Activated CD8-positive, alpha-beta T cell treated with anti-CD3 and anti-CD28 coated beads, Interleukin-2, amount 10 ng/mL, durations not matched to agents 7 days and 5 days (primary cell): Measurements from ENCODE around the gene KLHL33. TPM values are rescaled to one million over a fixed set of nuclear protein-coding genes. Genes with fewer than 3 reads are reported as not detected.
"Not testable (repeated sequence)": the region's sequence is repeated elsewhere in the genome, so short reads cannot be mapped to it uniquely, and the experiment has no call there.

Source experiments
- ATAC-seq: fragments of 150-1000 bp; cut with Tn5 transposase; one replicate; pipeline ENCODE4 v1.10.0; 2021; ENCODE audit warnings: moderate library complexity
- CTCF ChIA-PET: fragments of 350-600 bp; sonication (Branson Sonifier 250); formaldehyde crosslinking; loops from one replicate; lab custom pipeline; 2021; ENCODE audit warnings: antibody characterized with exemption; lab: Charles Lee
- POLR2A ChIA-PET: fragments of 350-600 bp; sonication (Branson Sonifier 250); formaldehyde crosslinking; loops from one replicate; lab custom pipeline; 2021; ENCODE audit warnings: antibody characterized with exemption; lab: Charles Lee
- DNase-seq: peaks from one replicate; pipeline ENCODE4 v3.0.0-alpha.2; 2020
- H3K27ac Mint-ChIP-seq: one replicate; pipeline ENCODE4 v1.8.0; 2021; ENCODE audit warnings: mild to moderate bottlenecking, mixed read lengths
- H3K27me3 Mint-ChIP-seq: one replicate; pipeline ENCODE4 v1.8.0; 2021; ENCODE audit warnings: low read depth, mixed read lengths
- H3K36me3 Mint-ChIP-seq: one replicate; pipeline ENCODE4 v1.8.0; 2021; ENCODE audit warnings: low read depth, mixed read lengths
- H3K4me1 Mint-ChIP-seq: one replicate; pipeline ENCODE4 v1.8.0; 2021; ENCODE audit warnings: low read depth, mixed read lengths
- H3K4me3 Mint-ChIP-seq: one replicate; pipeline ENCODE4 v1.8.0; 2021; ENCODE audit warnings: mild to moderate bottlenecking, mixed read lengths
- H3K9me3 Mint-ChIP-seq: one replicate; pipeline ENCODE4 v1.8.0; 2022; ENCODE audit warnings: mixed read lengths; ENCODE audit not compliant: insufficient read depth
- total RNA-seq, 2 experiments: library from RNA; stranded (reverse); gene quantifications; one replicate each; pipeline ENCODE4 v1.2.3, GENCODE V29; 2021

KLHL33 gene
- total RNA-seq, 2 experiments from 2014 or later, result 2.4 to 2.7 TPM

DNA sequence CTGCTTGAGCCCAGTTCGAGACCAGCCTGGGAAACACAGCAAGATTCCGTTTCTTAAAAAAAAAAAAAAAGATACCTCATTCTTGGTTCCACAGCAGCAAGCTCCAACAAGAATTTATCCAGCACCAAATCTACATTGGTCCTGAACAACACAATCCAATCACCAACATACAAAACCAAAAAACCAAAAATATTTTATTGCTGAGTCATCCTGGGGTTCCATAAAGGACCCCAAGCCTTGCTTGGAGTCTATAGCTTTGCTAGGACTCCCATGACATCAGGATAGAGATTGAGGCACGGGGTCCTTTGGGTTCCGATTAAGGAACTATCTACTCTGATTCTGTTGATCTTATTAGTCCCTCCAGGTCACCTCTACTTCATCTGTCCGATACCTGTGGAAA lies 10.9 kb upstream of the KLHL33 start:
- ATAC-seq (no peak), DNase-seq (no peak)
- peaks cover 45% of the 10 kb centered on the region for H3K36me3 Mint-ChIP-seq
- no peaks in the 10 kb centered on the region for H3K27me3 Mint-ChIP-seq
- H3K4me3 Mint-ChIP-seq, result no peak overlapping the region
- no peak overlapping the region for H3K27ac Mint-ChIP-seq
- POLR2A ChIA-PET, result interaction anchor here (1.0 kb wide), 1 partner anchor 17 kb away, joined by 3 read pairs; no protein-coding TSS in a partner anchor
- H3K4me1 Mint-ChIP-seq, result peaks cover 8% of the 10 kb centered on the region
- H3K9me3 Mint-ChIP-seq, result no peaks in the 10 kb centered on the region
- CTCF ChIA-PET, result no interaction called here

DNA sequence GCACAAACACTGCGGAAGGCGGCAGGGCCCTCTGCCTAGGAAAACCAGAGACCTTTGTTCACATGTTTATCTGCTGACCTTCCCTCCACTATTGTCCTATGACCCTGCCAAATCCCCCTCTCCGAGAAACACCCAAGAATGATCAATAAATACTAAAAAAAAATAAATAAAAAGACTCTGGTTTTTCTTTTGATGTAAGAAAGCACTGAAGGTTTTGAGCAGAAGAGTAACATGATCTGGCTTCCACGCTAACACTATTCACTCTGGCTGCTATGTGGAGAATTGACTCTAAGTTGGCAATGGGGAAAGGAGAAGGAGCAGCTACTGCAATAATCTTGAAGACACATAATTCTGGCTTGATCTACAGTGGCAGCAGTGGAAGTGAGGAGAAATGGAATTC lies 7.7 kb upstream of the KLHL33 start:
- CTCF ChIA-PET, ATAC-seq, H3K4me3 Mint-ChIP-seq, DNase-seq, H3K27ac Mint-ChIP-seq, H3K27me3 Mint-ChIP-seq, H3K9me3 Mint-ChIP-seq: not testable (repeated sequence)
- Mint-ChIP-seq H3K36me3 (peaks cover 27% of the 10 kb centered on the region), H3K4me1 (peaks cover 24% of the 10 kb centered on the region)
- POLR2A ChIA-PET, result interaction anchor here (2.1 kb wide), 1 partner anchor 12 kb away, joined by 8 read pairs; no protein-coding TSS in a partner anchor

DNA sequence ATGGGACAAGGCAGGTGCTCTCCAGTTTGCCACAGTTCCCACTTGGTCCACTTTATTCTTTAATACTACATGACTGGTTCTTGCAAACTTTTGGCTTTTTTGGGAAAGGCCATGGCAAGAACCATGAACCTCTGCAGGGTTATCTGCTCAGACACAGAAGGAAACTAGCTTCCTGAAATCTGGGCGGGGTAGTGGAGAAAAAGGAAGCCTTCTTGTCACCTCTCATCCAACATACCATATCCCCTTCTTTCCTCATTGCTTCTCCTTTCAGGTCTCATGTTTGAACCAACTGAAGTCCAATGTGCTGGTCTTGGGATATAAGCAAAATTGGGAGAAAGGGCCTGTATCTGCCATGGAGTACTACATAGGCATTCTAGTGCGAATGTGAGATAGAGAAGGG lies 5.5 kb upstream of the KLHL33 start:
- ATAC-seq (no peak), DNase-seq (no peak)
- POLR2A ChIA-PET, result interaction anchor here (0.9 to 2.9 kb wide), 4 partner anchors 12 to 98 kb away, joined by 3 to 15 read pairs (median 4); partner anchors contain the start of genes APEX1 and PARP2
- H3K4me1 Mint-ChIP-seq, result peaks cover 24% of the 10 kb centered on the region
- H3K27ac Mint-ChIP-seq, result peak overlapping the region; percentile 79
- H3K27me3 Mint-ChIP-seq, result no peaks in the 10 kb centered on the region
- H3K4me3 Mint-ChIP-seq, result no peak overlapping the region
- CTCF ChIA-PET, result interaction anchor here (0.8 to 2.6 kb wide), 3 partner anchors 13 to 168 kb away, joined by 4 to 13 read pairs (median 4); no protein-coding TSS in a partner anchor
- peaks cover 11% of the 10 kb centered on the region for H3K36me3 Mint-ChIP-seq
- no peaks in the 10 kb centered on the region for H3K9me3 Mint-ChIP-seq

DNA sequence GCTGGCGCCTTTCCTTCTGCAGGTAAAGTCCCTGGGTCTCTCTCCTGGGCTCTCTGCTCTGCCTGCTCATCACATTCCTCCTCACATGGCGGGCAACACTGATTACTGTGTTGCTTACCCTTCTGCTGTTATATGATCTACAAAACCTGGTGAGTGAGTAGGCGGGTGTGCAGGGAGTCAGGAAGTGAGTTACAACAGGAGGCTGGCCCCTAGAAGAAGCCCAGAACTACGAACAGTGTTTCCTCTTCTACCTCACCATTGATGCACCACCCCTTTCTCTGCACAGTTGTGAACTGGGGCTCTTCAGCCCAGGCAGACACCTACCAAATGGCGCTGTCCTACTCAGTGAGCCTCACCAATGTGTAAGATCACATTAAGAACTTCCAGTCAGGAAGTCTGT lies 4.9 kb upstream of the KLHL33 start:
- peak overlapping the region; percentile 79 for H3K27ac Mint-ChIP-seq
- CTCF ChIA-PET, result interaction anchor here (0.9 to 2.6 kb wide), 4 partner anchors 11 to 169 kb away, joined by 3 to 13 read pairs (median 4); no protein-coding TSS in a partner anchor
- DNase-seq, result peak; percentile 60
- POLR2A ChIA-PET, result interaction anchor here (0.6 to 2.9 kb wide), 4 partner anchors 9 to 98 kb away, joined by 3 to 15 read pairs (median 4); partner anchors contain the start of gene PARP2
- ATAC-seq, result peak; percentile 95
- H3K4me3 Mint-ChIP-seq, result peak overlapping the region; percentile 45
- H3K27me3 Mint-ChIP-seq, result no peaks in the 10 kb centered on the region
- H3K36me3 Mint-ChIP-seq, result peaks cover 11% of the 10 kb centered on the region
- no peaks in the 10 kb centered on the region for H3K9me3 Mint-ChIP-seq
- peaks cover 24% of the 10 kb centered on the region for H3K4me1 Mint-ChIP-seq

DNA sequence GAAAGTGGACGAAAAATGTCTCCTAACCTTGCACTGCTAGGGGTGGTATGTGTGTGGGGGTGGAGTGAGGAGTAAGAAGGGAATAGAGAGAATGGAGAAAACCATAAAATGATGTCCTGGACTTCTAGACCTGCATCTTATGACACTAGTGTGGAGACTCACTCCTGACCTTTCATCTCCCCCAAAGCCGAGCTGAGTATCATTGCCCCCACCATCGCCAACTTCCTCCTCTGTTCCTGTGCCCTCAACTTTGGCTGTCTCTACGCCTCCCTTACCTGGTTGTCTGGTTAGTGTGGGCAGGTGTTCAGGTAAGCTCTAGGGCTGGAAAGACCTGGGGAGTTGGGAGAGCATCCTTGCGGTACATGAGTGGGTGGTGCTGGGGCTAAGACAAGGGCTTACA lies 4.5 kb upstream of the KLHL33 start:
- DNase-seq (no peak), ATAC-seq (no peak)
- Mint-ChIP-seq H3K4me3 (peak overlapping the region; percentile 45), H3K9me3 (no peaks in the 10 kb centered on the region), H3K36me3 (peaks cover 11% of the 10 kb centered on the region), H3K27ac (peak overlapping the region; percentile 79), H3K4me1 (peaks cover 24% of the 10 kb centered on the region), H3K27me3 (no peaks in the 10 kb centered on the region)
- ChIA-PET POLR2A (interaction anchor here (0.6 to 2.9 kb wide), 4 partner anchors 8 to 97 kb away, joined by 3 to 15 read pairs (median 4); partner anchors contain the start of gene PARP2), CTCF (interaction anchor here (0.9 to 2.6 kb wide), 4 partner anchors 11 to 169 kb away, joined by 3 to 13 read pairs (median 4); no protein-coding TSS in a partner anchor)

DNA sequence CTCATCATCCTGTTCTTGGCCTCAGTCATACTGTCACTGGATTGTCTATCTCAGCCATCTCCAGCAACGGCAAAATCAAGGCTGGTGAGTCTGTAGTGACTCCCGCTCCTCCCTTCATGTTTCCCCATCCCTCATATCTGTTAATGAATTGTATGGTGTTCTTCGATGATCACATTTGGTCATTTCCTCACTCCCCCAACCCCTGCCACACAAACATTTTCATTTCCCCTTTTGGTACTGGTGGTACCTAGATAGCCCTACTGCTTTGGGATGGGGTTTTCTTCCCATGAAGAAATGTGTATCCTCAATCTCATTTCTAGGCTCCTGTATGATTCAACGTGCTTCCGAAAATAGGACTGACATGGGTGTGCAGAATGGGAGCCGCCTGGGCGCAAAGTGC lies 2.7 kb upstream of the KLHL33 start:
- DNase-seq, result no peak
- no peaks in the 10 kb centered on the region for H3K27me3 Mint-ChIP-seq
- no peak overlapping the region for H3K4me3 Mint-ChIP-seq
- no peak for ATAC-seq
- peaks cover 11% of the 10 kb centered on the region for H3K36me3 Mint-ChIP-seq
- ChIA-PET POLR2A (interaction anchor here (1.0 kb wide), 1 partner anchor 10 kb away, joined by 4 read pairs; no protein-coding TSS in a partner anchor), CTCF (no interaction called here)
- H3K27ac Mint-ChIP-seq, result no peak overlapping the region
- peaks cover 24% of the 10 kb centered on the region for H3K4me1 Mint-ChIP-seq
- H3K9me3 Mint-ChIP-seq, result no peaks in the 10 kb centered on the region

DNA sequence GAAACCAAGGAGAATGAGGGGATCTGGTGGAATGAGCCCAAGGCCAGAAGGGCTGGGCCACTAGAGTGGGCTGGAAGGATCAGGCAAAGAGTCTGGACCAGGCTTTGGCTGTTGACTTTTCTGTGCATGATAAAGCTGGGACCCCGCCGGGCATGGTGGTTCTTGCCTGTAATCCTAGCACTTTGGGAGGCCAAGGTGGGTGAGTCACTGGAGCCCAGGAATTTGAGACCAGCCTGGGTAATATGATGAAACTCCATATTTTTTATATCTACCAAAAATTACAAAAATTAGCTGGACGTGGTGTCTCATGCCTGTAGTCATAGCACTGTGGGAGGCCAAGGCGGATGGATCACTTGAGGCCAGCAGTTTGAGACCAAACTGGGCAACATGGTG lies 393 bp upstream of the KLHL33 start:
- H3K4me1 Mint-ChIP-seq, result peaks cover 14% of the 10 kb centered on the region
- no peak for ATAC-seq
- H3K27ac Mint-ChIP-seq, result no peak overlapping the region
- DNase-seq, result no peak
- H3K36me3 Mint-ChIP-seq, result no peaks in the 10 kb centered on the region
- CTCF ChIA-PET, result interaction anchor here (1.2 kb wide), 1 partner anchor 21 kb away, joined by 4 read pairs; no protein-coding TSS in a partner anchor
- H3K27me3 Mint-ChIP-seq, result no peaks in the 10 kb centered on the region
- no peaks in the 10 kb centered on the region for H3K9me3 Mint-ChIP-seq
- POLR2A ChIA-PET, result no interaction called here
- no peak overlapping the region for H3K4me3 Mint-ChIP-seq

DNA sequence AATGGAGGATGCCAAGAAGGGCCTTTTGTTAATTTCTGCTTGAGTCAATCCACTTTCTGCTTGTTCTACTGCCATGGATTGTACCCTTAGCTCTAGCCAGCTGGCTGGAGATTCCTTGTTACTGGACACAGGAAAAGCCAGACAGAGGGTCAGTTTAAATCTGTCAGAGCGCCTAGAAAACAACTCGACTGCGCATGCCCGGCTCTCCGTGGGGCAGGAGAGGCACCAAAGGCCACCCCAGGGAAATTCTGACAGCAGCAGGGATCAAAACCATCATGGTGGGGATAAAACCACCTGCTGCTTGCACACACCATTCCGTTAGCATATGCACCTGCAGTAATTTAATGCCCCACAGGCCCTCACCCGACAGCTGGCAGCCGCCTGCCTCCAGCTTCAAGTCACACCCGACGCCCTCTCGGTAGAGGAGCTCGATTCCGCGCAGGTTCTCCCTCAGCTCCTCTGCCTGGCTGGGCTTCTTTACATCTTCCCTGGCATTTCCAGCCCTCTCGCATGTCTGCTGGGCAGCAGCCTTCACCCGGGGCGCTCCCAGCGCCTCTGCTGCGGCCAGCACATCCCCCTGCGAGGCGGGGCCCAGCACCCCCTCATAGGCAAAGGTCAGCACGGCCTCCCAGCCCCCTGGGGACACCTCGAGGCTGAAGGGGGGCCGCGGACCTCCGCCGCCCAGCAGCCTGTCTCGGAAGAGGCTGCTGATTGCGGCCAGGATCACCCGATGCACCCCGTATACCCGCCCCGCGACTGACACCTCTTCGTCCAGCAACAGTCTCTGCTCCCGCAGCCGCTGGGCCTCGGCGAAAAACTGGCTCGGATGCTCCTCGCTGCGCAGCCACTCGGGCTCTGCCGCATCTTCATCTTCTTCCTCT lies 1.0 kb downstream of the KLHL33 start:
- no peak overlapping the region for H3K4me3 Mint-ChIP-seq
- H3K9me3 Mint-ChIP-seq, result no peaks in the 10 kb centered on the region
- no peak overlapping the region for H3K27ac Mint-ChIP-seq
- H3K36me3 Mint-ChIP-seq, result no peaks in the 10 kb centered on the region
- CTCF ChIA-PET, result no interaction called here
- peaks cover 8% of the 10 kb centered on the region for H3K4me1 Mint-ChIP-seq
- no peaks in the 10 kb centered on the region for H3K27me3 Mint-ChIP-seq
- ATAC-seq (no peak), DNase-seq (no peak)
- POLR2A ChIA-PET, result no interaction called here

DNA sequence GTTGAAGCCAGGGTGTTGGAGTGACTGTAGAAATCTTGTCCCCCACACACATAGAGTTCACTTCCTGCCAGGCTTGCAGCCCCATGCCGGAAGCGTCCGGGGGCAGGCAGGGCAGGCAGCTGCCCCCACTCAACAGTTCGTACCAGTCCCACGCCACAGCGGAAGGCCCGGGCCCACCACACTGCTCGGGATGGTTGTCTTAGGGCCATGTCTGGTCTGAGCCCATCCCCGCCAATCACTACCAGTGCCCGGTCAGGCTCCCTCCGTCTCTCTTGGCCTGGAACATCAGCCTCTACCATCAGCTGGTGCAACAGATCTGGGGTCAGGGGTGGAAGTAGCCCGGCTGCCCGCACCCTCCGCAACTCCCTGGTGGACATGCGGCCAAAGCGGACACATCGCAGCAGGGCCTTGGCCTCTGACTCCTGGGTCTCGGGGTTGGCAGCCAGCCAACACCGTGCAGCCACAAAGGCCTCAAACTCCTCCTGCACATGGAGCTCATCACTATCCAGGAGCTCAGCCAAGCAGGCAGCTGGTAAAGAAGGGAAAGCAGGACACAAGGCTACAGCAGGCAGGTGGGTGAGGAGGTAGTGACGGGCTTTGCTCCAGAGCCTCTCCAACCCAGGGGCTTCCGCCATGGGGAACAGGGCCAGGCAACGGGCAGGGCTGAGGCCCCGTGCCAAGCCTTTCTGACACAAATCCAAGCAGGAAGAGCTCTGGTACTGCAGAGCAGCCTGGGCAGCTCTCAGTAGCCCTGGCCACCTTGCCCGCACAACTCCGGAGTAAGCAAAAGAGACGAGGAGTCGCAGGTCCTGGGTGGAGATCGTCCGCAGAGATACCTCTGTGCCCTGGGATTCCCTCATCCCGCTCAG lies 5.9 kb downstream of the KLHL33 start:
- Mint-ChIP-seq H3K4me3 (peak overlapping the region; percentile 78), H3K27ac (peak overlapping the region; percentile 94), H3K9me3 (no peaks in the 10 kb centered on the region), H3K4me1 (peaks cover 42% of the 10 kb centered on the region), H3K27me3 (no peaks in the 10 kb centered on the region), H3K36me3 (peaks cover 9% of the 10 kb centered on the region)
- POLR2A ChIA-PET, result interaction anchor here (0.7 to 3.3 kb wide), 5 partner anchors 11 to 40 kb away, joined by 3 to 22 read pairs (median 10); partner anchors contain the start of genes PIP4P1, PNP and TEP1
- CTCF ChIA-PET, result interaction anchor here (0.8 to 3.8 kb wide), 5 partner anchors 11 to 33 kb away, joined by 3 to 24 read pairs (median 5); partner anchors contain the start of gene PIP4P1
- ATAC-seq (peak; percentile 51), DNase-seq (peak; percentile 43)

DNA sequence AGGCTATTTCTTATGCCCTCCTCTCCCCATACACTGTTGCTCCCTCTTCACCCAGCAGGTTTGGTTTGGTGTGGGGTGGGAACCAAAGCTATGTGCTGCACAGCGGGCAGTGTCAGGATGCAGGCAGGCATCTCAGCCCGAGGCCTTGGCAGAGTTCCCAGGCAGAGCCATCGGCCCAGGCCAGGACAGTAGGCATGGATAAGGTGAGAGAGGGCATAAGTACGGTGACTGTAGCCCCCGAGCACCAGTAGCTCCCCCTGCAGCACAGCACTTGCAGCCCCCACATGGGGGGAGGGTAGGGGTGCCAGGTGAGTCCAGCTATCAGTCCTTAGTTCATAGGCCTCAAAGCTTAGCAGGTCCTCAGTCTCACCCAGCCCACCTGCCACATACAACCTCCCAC lies 7.2 kb downstream of the KLHL33 start:
- ATAC-seq, result peak; percentile 19
- no peak for DNase-seq
- CTCF ChIA-PET, result interaction anchor here (0.8 to 3.8 kb wide), 5 partner anchors 11 to 252 kb away, joined by 3 to 24 read pairs (median 4); no protein-coding TSS in a partner anchor
- peak overlapping the region; percentile 94 for H3K27ac Mint-ChIP-seq
- no peaks in the 10 kb centered on the region for H3K27me3 Mint-ChIP-seq
- H3K4me3 Mint-ChIP-seq, result peak overlapping the region; percentile 78
- H3K36me3 Mint-ChIP-seq, result peaks cover 9% of the 10 kb centered on the region
- peaks cover 42% of the 10 kb centered on the region for H3K4me1 Mint-ChIP-seq
- POLR2A ChIA-PET, result interaction anchor here (1.0 to 3.3 kb wide), 7 partner anchors 9 to 86 kb away, joined by 4 to 22 read pairs (median 10); partner anchors contain the start of genes APEX1, OSGEP, PARP2 and PIP4P1
- no peaks in the 10 kb centered on the region for H3K9me3 Mint-ChIP-seq

DNA sequence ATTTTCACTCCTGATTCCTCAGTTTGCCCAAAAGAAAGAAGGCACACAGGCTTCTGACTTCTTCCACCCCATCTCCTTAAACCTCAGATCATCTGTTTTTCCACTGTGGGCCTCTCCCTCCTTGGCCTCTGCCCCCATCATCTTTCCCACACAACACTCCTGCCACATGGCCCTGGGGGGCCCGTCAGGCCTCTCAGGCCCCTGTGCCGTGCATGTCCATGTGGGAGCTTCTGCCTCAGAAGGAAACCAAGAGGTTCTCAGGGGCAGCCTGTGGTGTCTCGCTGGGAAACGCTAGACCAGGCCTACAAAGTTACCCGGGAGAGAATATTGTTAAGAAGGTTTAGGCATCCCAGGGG lies 8.0 kb downstream of the KLHL33 start:
- Mint-ChIP-seq H3K27ac (peak overlapping the region; percentile 94), H3K27me3 (no peaks in the 10 kb centered on the region), H3K4me1 (peaks cover 45% of the 10 kb centered on the region), H3K36me3 (peaks cover 9% of the 10 kb centered on the region), H3K9me3 (no peaks in the 10 kb centered on the region), H3K4me3 (peak overlapping the region; percentile 78)
- peak; percentile 36 for ATAC-seq
- DNase-seq, result no peak
- ChIA-PET POLR2A (interaction anchor here (1.0 to 3.3 kb wide), 5 partner anchors 10 to 85 kb away, joined by 4 to 22 read pairs (median 10); partner anchors contain the start of genes PARP2, PIP4P1 and TEP1), CTCF (interaction anchor here (1.2 to 3.8 kb wide), 3 partner anchors 13 to 253 kb away, joined by 3 to 24 read pairs (median 4); no protein-coding TSS in a partner anchor)
